Sigmoid colon (tissue), 7 donors: ENCODE results near the gene TMEM201. TPM values are rescaled to one million over a fixed set of nuclear protein-coding genes. Genes with fewer than 3 reads are reported as not detected.
A peak's percentile ranks its signal among the peaks of the same experiment; 100 is the strongest.

Experiments
- DNase-seq: peaks from one replicate; pipeline ENCODE4 v3.0.0-alpha.2; 2019
- H3K27ac ChIP-seq, 4 donors: fragments of 200-600 bp; sonication (generic); one replicate each; pipeline ENCODE4 v1.5.1; 2016 to 2019; ENCODE audit warnings: mild to moderate bottlenecking in 1 of 4
- H3K27me3 ChIP-seq, 3 donors: fragments of 200-600 bp; sonication (generic); one replicate each; pipeline ENCODE4 v1.5.1; 2019; ENCODE audit warnings: mild to moderate bottlenecking in 1 of 3
- H3K36me3 ChIP-seq, 4 donors: fragments of 200-600 bp; sonication (generic); one replicate each; pipeline ENCODE4 v1.5.1; 2016 to 2019
- H3K4me1 ChIP-seq, 4 donors: fragments of 200-600 bp; sonication (generic); one replicate each; pipeline ENCODE4 v1.5.1; 2017 to 2019
- H3K4me3 ChIP-seq, 4 donors: fragments of 200-600 bp; sonication (generic); one replicate each; pipeline ENCODE4 v1.5.1; 2017 to 2019; ENCODE audit warnings: mild to moderate bottlenecking in 2 of 4, moderate library complexity in 1 of 4
- H3K9me3 ChIP-seq, 4 donors: fragments of 200-600 bp in 3 of 4; sonication (generic) in 3 of 4; one replicate each; pipeline versions ENCODE4 v1.5.1 to v1.6.1; 2013 to 2019
- EP300 ChIP-seq, 4 donors: sonication (generic); formaldehyde crosslinking; IDR thresholded peaks; one replicate each; pipeline ENCODE4 v1.6.1; 2017; ENCODE audit warnings: antibody characterized with exemption in 4 of 4
- POLR2A ChIP-seq, 2 donors: fragments of 450-650 bp; IDR thresholded peaks; one replicate each; pipeline ENCODE4 v1.6.1; 2016; ENCODE audit warnings: antibody characterized with exemption in 2 of 2, mild to moderate bottlenecking in 2 of 2, moderate library complexity in 2 of 2
- POLR2AphosphoS5 ChIP-seq, 4 donors: sonication (generic); formaldehyde crosslinking; IDR thresholded peaks; one replicate each; pipeline ENCODE4 v1.6.1; 2017; ENCODE audit warnings: antibody characterized with exemption in 4 of 4
- WGBS, 2 donors: extraction: QIAGEN DNeasy Blood & Tissue Kit; methylation state at CpG; one replicate each; pipeline ENCODE4 v1.1.7; 2013; 5-methylcytosine and 5-hydroxymethylcytosine counted together
- intact Hi-C: fragments of 100-400 bp; cut with DNase I; formaldehyde crosslinking; loops from one replicate; pipeline ENCODE4 v1.15.1; 2023
- polyA plus RNA-seq, 3 donors: library from polyadenylated mRNA; stranded (reverse); fragments of 200-250 nt; gene quantifications; one replicate each; pipeline ENCODE4 v1.2.3, GENCODE V29; 2013
- total RNA-seq, 4 donors: library from RNA; depleted of rRNA; stranded (reverse); fragments of >200 nt; gene quantifications; one replicate each; pipeline ENCODE4 v1.1.0, GENCODE V29; 2016
- TF ChIP-seq, protein P1 (sequence below), 4 experiments: fragments of 450-650 bp in 3 of 4; fragments of 200-600 bp in 1 of 4; IDR thresholded peaks; one replicate each; pipeline ENCODE4 v1.5.1; 2016 to 2019; ENCODE audit warnings: antibody characterized with exemption in 4 of 4, mild to moderate bottlenecking in 3 of 4, moderate library complexity in 2 of 4
- donor health status: healthy with polysubstance abuse.
- donor health status: Bipolar disorder and iron deficiency.
- donor health status: healthy.

TMEM201 gene
- total and polyA plus RNA-seq, 7 donors = 0.23 to 7.4 (median 3.6) TPM

DNA sequence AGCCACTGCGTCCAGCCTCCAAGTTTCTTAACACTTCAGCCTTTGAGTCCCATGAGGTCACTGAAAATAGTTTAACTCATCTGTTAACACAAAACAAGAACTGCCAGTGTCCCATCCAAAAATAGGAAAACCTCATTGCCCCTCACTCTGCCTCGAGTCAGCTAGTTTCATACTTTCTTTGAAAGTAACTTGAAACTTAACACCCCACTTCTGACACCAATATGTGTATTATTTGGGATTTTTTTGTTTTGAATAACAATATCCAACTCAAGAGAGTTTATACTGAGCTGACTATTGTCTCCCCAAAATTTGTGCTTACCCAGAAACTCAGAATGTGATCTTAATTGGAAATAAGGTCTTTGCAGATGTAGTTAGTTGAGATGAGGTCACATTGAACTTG is 45.9 kb downstream of the TMEM201 start:
- no peaks in the 10 kb centered on the region for H3K36me3 ChIP-seq
- intact Hi-C loops = no loop called here
- TF ChIP-seq EP300 (IDR thresholded peaks at IDR 0.05) (no peak), POLR2A (IDR thresholded peaks at IDR 0.05) (no peak), POLR2AphosphoS5 (IDR thresholded peaks at IDR 0.05) (no peak)
- TF ChIP-seq, protein P1, sequence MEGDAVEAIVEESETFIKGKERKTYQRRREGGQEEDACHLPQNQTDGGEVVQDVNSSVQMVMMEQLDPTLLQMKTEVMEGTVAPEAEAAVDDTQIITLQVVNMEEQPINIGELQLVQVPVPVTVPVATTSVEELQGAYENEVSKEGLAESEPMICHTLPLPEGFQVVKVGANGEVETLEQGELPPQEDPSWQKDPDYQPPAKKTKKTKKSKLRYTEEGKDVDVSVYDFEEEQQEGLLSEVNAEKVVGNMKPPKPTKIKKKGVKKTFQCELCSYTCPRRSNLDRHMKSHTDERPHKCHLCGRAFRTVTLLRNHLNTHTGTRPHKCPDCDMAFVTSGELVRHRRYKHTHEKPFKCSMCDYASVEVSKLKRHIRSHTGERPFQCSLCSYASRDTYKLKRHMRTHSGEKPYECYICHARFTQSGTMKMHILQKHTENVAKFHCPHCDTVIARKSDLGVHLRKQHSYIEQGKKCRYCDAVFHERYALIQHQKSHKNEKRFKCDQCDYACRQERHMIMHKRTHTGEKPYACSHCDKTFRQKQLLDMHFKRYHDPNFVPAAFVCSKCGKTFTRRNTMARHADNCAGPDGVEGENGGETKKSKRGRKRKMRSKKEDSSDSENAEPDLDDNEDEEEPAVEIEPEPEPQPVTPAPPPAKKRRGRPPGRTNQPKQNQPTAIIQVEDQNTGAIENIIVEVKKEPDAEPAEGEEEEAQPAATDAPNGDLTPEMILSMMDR (IDR thresholded peaks at IDR 0.05) = no peak
- H3K4me1 ChIP-seq = no peaks in the 10 kb centered on the region
- no peak for DNase-seq
- no peaks in the 10 kb centered on the region for H3K27me3 ChIP-seq
- H3K4me3 ChIP-seq = no peak overlapping the region
- H3K27ac ChIP-seq = no peak overlapping the region
- no peaks in the 10 kb centered on the region for H3K9me3 ChIP-seq
- whole genome bisulfite sequencing, 2 donors = 75 to 86% methylated on average over 2 of the region's 2 CpGs

DNA sequence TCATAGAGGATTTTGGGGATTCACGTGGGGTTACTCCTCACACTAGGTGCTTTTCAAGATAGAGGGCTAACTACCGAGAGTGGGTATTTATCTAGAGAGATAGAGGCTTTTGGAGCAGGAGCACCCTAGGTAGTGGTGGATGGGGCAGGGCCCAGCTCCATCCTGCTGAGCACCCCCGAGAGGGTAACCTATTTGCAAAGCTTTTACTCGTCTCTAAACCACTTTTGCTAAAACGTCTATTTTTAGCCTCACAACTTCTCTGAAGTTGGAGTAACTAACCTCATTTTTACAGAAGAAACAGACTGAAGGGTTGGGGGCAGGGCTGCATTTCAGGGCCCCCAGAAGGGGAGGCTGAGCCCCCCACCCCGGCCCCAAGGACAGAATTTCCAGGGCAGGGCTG is 50.5 kb downstream of the TMEM201 start:
- intact Hi-C loops = no loop called here
- DNase-seq = no peak

DNA sequence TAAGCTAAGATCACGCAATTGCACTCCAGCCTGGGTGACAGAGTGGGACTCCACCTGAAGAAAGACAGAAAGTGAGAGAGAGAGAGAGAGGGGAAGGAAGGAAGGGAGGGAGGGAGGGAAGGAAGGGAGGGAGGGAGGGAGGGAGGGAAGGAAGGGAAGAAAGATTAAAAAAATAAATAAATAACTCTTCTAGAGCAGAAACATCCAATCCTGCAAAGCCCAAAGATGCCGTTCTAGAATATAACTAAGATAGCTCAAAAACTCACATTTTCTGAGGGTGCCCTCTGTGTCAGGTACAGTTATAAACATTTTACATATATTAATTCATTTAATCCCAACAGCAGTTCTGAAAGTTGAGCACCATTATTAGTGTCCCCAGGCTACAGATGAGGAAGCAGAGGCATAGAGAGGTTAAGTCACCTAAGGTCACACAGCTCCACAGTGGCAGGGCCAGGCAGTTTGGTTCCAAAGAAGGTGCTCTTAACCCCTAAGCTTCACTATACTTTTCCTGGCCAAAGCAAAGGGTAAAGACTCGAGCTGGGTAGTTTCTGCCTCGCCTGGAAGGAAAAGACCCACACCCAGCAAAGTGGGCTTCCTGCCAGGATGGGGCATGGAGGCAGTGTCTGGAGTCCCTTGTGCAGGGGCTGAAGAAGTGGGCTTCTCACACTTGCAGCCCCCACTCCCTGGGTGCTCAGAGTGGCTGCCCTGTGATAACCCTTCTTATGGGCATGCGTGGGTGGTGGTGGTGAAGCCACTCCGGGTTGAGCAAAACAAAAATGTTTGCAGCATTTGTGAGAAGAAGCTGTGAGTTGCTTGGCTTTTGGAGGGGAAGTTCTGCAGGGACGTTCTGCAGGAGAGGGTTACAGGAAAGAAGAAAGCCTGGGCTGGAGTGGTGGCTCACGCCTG is 54.9 kb downstream of the TMEM201 start:
- WGBS, 2 donors = 49 to 70% methylated on average over 8 of the region's 8 CpGs
- no peak for DNase-seq
- intact Hi-C loops = no loop called here

More for the DNA sequence above, 50.5 kb downstream of the TMEM201 start:
- Histone ChIP-seq H3K4me1 (no peaks in the 10 kb centered on the region), H3K9me3 (no peaks in the 10 kb centered on the region), H3K27ac (no peak overlapping the region), H3K27me3 (no peaks in the 10 kb centered on the region), H3K4me3 (no peak overlapping the region), H3K36me3 (no peaks in the 10 kb centered on the region)
- TF ChIP-seq POLR2A (IDR thresholded peaks at IDR 0.05) (no peak), POLR2AphosphoS5 (IDR thresholded peaks at IDR 0.05) (no peak), EP300 (IDR thresholded peaks at IDR 0.05) (no peak)
- TF ChIP-seq, protein P1 (IDR thresholded peaks at IDR 0.05) = no peak
- 49 to 63% methylated on average over 6 of the region's 6 CpGs for WGBS, 2 donors

DNA sequence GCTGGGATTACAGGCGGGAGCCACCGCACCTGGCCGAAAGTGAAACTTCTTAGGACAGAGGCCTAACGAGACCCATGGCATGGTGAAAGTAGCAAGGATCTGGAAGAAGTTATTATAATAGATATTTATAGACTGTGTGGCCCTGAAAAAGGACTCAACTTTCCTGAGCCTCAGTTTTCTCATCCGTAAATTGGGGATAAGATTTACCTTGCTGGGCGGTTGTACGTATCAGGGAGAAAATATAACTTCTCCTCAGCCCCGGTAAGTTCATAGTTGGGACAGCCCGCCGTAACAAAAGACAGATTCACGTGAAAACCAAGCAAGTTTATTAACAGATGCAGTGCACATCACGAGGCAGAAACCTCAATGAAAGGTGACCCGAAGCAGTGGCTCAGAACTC is 57.3 kb downstream of the TMEM201 start:
- no peak for DNase-seq
- Histone ChIP-seq H3K9me3 (no peaks in the 10 kb centered on the region), H3K27ac (no peak overlapping the region), H3K36me3 (no peaks in the 10 kb centered on the region), H3K4me3 (no peak overlapping the region), H3K27me3 (peaks cover 0 to 20% (median 8%) of the 10 kb centered on the region in 3 donors), H3K4me1 (peaks cover 0 to under 1% (median 0%) of the 10 kb centered on the region in 4 donors)
- intact Hi-C loops = no loop called here
- TF ChIP-seq, protein P1 (IDR thresholded peaks at IDR 0.05) = no peak
- TF ChIP-seq EP300 (IDR thresholded peaks at IDR 0.05) (no peak), POLR2A (IDR thresholded peaks at IDR 0.05) (no peak), POLR2AphosphoS5 (IDR thresholded peaks at IDR 0.05) (no peak)
- 93% methylated on average over 13 of the region's 13 CpGs for WGBS, 2 donors

More for the DNA sequence above, 54.9 kb downstream of the TMEM201 start:
- H3K4me1 ChIP-seq = no peaks in the 10 kb centered on the region
- H3K27me3 ChIP-seq = no peaks in the 10 kb centered on the region
- H3K27ac ChIP-seq = peak overlapping the region in 1 of 4 donors; percentile 14
- H3K36me3 ChIP-seq = no peaks in the 10 kb centered on the region
- H3K9me3 ChIP-seq = no peaks in the 10 kb centered on the region
- no peak overlapping the region for H3K4me3 ChIP-seq
- TF ChIP-seq, protein P1 (IDR thresholded peaks at IDR 0.05) = no peak
- TF ChIP-seq POLR2AphosphoS5 (IDR thresholded peaks at IDR 0.05) = no peak
- TF ChIP-seq EP300 (IDR thresholded peaks at IDR 0.05) = no peak
- TF ChIP-seq POLR2A (IDR thresholded peaks at IDR 0.05) = no peak
